ENCODE measurements around the gene UPK3B.
"Not testable (repeated sequence)": the region's sequence is repeated elsewhere in the genome, so short reads cannot be mapped to it uniquely, and the experiment has no call there.

DNA sequence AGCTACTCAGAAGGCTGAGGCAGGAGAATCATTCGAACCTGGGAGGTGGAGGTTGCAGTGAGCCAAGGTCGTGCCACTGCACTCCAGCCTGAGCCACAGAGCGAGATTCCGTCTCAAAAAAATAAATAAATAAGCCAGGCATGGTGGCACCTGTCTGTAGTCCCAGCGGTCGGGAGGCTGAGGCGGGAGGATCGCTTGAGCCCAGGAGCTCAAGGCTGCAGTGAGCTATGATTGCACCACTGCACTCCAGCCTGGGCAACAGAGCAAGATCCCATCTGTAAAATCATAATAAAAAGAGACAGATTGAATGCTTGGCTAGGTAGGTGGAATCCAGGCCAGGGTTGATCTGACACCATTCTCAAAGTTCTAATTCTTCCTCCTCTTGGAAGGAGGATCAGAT is 3.7 kb upstream of the UPK3B start:
- TF ChIP-seq, protein P1, sequence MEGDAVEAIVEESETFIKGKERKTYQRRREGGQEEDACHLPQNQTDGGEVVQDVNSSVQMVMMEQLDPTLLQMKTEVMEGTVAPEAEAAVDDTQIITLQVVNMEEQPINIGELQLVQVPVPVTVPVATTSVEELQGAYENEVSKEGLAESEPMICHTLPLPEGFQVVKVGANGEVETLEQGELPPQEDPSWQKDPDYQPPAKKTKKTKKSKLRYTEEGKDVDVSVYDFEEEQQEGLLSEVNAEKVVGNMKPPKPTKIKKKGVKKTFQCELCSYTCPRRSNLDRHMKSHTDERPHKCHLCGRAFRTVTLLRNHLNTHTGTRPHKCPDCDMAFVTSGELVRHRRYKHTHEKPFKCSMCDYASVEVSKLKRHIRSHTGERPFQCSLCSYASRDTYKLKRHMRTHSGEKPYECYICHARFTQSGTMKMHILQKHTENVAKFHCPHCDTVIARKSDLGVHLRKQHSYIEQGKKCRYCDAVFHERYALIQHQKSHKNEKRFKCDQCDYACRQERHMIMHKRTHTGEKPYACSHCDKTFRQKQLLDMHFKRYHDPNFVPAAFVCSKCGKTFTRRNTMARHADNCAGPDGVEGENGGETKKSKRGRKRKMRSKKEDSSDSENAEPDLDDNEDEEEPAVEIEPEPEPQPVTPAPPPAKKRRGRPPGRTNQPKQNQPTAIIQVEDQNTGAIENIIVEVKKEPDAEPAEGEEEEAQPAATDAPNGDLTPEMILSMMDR (IDR thresholded peaks at IDR 0.05; ENCODE audit: insufficient read depth, low read depth, low read length) = not testable (repeated sequence)
- not testable (repeated sequence) for TF ChIP-seq EZH2 (IDR thresholded peaks at IDR 0.05; ENCODE audit: insufficient read depth, low read length)

Data from astrocyte (in vitro differentiated cells and primary cell).